Amygdala (tissue), 56 donors: Measurements from ENCODE around the gene LIMCH1.

ENCODE experiments used
- DNase-seq, 56 donors: peaks; one replicate each; lab custom pipeline; 2025; lab: John Stamatoyannopoulos, UW

LIMCH1 gene

GRCh38 chr4:41561244-41561643 is 23.3 kb downstream of the LIMCH1 start:
- no peak for DNase-seq

DNA sequence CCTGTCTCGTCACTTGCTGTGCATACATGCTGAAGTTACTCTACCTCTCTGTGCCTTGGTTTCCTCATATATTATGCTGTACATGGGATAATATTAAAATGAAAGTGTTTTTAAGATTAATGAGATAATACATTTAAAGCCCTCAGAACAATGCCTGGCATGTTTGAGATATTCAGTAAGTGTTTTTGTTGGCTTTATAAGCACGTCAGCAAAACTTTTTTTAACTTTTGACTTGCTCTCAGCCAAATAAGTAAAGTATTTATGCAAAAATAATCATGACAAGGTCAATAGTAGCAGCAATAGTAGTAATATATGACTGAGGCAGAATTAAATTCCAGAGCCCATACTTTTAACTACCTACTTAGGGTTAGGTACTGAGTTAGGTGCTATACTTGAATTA is 29.2 kb downstream of the LIMCH1 start:
- no peak for DNase-seq

DNA sequence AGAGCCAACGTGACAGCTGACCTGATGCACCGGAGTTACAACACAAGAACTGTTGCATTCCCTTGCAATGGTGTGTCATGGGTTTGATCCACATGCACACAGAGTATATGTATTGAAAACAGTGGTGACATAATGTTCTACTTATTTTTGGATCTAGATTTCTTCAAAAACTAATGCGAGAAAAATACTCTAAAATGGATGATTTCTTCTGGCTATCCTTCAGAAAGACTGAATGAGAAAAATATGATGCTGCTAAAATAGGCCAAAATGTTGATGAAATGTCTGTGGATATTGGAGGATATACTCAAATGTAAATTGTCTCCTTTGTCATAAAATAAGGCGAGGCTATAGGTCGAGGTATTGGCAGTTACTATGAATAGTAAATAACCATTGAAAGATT is 30.4 kb downstream of the LIMCH1 start:
- no peak for DNase-seq

DNA sequence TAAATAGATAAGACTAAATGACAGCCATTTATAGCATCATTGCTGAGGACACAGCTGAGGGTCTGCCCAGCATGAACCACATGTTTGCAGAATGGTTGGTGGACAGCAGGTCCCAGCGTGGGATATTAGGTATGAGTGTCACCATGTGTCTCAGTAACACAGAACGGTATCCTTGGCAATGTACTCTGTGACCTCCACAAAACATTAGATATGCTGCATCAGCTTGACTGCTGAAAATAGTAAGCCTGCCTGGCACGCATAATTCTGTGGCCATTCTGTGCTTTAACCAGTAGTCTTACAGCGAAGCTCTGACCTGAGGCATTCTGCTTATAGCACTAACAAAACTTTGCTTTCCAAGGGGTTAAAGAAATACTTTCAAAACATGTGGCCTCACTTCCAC is 32.0 kb downstream of the LIMCH1 start:
- no peak for DNase-seq

- DNase-seq, result no peak
These were observed 33.5 kb downstream of the LIMCH1 start for GRCh38 chr4:41571422-41571821.

- DNase-seq, result no peak
These were observed 34.6 kb downstream of the LIMCH1 start for GRCh38 chr4:41572516-41572915.

GRCh38 chr4:41572956-41573355 is 35.0 kb downstream of the LIMCH1 start:
- DNase-seq, result no peak

- DNase-seq, result no peak
These were observed 35.6 kb downstream of the LIMCH1 start for GRCh38 chr4:41573502-41574001.

- no peak for DNase-seq
These were observed 37.2 kb downstream of the LIMCH1 start for GRCh38 chr4:41575207-41575606.

DNA sequence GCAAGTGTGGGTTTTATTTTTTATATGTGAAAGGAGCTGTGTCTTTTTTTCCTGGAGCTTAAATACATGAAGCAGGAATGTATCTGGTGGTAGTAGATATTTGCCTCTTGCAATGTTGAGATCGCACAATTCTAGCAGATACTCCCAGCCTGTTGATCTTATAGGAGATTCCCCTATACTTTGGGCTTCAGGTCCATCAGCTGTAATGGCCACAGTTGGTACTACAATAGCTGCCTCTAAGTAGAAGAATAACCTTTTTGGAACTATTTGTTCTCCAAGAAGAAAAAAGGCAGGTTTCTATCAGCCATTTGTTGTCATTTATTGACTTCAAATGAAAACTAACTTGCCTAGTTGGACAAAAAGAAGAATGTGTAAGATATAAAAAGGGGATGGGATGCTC is 37.7 kb downstream of the LIMCH1 start:
- DNase-seq, result no peak

DNA sequence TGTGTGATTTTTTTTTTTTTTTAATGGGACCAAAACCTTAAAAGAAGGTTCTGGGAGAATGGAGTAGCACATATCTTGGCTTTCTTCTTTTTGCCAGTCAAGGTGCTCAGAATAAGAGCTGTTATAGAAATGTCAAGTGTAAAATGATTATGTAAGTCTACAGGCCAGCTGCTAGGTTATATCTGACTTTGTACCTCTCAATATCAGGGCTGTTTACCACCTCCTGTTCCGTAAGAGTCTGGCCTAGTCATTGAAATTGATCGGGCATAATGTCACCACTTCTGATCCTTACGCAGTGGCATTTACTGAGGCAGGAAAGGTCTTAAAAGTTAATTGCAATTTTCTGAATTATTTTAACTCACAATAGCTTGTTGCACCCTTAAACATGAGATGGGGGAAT is 41.1 kb downstream of the LIMCH1 start:
- no peak for DNase-seq

DNA sequence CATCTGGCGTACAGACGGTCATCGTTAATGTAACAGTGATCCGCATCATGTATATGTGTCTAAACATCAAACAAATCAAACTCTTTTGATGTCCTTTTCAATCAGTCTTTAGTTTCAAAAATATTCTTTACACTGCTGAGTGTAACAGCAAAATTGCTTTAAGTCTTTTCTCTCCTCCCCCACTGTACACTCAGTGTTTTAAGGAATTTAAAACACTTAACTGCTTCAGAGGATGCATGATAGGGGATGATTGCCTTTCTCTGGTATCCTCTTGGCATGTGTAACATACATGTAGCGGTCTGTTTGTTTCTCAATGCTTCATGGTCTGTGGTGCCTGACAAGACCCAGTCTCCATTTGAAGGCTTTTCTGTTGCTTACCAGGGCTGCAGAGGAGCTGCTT is 41.6 kb downstream of the LIMCH1 start:
- no peak for DNase-seq

GRCh38 chr4:41580007-41580406 is 42.0 kb downstream of the LIMCH1 start:
- no peak for DNase-seq

- DNase-seq, result no peak
These were observed 48.8 kb downstream of the LIMCH1 start for GRCh38 chr4:41586675-41587225.

- no peak for DNase-seq
These were observed 49.3 kb downstream of the LIMCH1 start for GRCh38 chr4:41587286-41587685.

DNA sequence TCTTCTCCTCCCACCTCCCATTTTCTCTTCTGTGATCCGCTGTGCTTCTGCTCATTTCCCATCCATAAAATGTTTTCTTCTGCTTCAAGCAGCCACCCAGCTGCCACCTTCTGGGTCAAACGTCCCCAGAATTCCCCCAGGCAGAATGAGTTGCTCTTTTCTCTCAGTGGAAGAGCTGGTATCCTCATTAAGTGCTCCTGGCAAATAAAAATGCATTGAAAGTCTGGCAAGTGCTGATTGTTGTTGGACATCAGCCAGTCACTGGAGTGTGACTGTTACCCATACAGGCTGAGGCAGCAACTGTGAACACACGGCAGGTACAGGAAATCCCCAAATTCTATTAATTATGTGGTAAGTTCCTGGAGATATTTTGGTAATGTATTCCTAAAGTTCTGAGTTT is 52.6 kb downstream of the LIMCH1 start:
- peak in 4 of 56 donors; percentile 3 to 25 (median 6) for DNase-seq

GRCh38 chr4:41594432-41594831 is 56.5 kb downstream of the LIMCH1 start:
- peak in 35 of 56 donors; percentile 5 to 65 (median 35) for DNase-seq

GRCh38 chr4:41597494-41597893 is 59.5 kb downstream of the LIMCH1 start:
- no peak for DNase-seq

DNA sequence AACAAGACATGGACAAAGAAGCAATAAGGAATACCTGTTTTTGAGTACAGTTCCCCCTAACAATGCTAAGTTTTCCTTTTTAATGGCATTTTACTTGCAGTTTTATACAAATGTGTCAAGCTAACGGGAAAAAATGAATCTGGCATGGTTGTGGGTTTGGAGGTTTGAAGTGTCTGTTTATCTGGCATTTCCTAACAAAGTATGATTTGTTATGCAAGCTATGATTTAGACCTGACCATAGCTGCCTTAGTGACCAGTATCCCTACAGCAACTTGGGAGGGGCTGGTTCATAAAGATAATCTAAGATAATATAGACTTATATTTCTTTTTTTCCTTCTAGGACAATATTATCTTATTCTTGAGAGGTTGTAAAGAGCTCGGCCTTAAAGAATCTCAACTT is 60.6 kb downstream of the LIMCH1 start:
- DNase-seq, result no peak

DNA sequence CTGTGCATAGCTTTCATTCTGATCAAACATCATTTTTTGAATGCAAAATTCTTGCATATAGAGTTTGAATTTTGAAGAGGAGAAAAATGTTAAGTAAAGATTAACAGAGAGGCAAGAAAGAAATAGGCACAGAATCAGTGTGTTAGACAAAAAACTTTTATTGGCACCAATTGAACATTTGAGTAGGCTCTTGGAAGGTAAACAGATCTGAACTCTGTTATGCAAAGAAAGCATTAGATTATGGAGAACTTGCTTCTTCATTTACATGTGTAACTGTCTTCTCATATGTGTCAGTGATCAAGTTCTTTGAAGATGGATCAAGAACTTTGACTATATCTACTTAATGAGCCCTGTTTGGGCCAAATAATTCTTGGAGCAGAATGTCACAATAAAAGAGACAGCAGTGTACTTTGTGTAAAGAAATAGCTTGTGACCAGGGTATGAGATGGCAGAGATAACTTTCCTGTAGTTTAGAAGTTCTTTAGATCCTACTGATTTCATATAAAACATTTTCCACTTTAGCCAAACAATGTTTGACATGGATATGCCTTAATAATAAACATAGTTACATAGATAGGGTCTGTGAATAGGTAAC is 61.3 kb downstream of the LIMCH1 start:
- no peak for DNase-seq

DNA sequence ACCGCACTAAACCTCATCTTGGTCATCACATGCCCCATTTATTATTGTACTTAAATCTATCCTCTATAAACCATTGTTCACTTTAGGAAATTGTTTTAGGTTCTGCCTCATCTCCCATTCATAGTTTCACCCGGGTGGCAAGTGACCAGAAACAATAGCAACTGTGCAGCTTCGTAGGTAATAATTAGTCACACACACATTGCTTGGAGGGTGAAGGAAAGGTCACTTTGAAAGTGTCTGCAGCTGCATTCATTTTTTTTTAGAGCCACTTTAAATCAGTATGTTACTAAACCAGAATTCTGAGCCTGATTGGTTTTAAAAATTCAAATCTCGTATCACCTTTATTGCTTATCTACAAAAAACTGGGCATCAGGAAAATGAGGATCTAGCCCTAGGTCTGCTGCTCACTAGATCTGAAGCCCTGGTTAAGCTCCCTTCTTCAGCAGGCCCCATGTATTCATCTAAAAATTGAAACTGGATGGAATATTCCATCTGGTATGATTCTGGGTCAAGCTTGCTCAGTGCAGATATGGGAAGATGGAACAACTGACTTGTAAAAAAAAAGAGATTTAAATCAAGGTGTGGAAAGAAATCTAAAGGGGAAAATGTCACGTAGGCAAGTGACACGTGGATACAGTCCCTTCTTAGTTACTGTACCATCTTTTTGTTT is 62.4 kb downstream of the LIMCH1 start:
- DNase-seq, result no peak

DNA sequence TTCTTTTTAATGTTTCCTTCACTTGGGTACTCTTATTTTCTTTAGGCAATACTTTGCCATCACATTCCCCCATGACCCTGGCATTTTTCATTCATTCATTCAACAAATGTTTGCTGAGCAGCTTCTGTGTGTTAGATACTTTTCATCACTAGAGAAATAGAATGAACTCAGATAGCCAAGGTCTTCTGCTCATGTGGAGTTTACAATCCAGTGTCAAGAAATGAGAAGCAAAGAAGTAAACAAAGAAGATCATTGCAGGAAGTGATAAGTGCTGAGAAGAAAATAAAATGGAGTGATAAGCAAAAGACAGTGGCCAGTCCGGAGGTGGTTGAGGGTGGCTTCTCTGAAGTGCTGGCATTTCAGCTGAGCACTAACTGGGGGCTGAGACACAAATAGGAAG is 63.1 kb downstream of the LIMCH1 start:
- no peak for DNase-seq
